PC-9 (cell line): ENCODE measurements around the gene NKAIN2.

Experiments
- EZH2 ChIP-seq: fragments of 200-600 bp; sonication (generic); IDR thresholded peaks from 2 replicates; pipeline ENCODE4 v1.8.0; 2017; ENCODE audit warnings: antibody characterized with exemption, low read depth
- TF ChIP-seq, protein P1 (sequence below): fragments of 200-600 bp; sonication (generic); conservative IDR thresholded peaks from 2 replicates; pipeline ENCODE4 v1.6.1; 2017; ENCODE audit warnings: mixed run types, antibody characterized with exemption, mild to moderate bottlenecking, moderate library complexity

DNA sequence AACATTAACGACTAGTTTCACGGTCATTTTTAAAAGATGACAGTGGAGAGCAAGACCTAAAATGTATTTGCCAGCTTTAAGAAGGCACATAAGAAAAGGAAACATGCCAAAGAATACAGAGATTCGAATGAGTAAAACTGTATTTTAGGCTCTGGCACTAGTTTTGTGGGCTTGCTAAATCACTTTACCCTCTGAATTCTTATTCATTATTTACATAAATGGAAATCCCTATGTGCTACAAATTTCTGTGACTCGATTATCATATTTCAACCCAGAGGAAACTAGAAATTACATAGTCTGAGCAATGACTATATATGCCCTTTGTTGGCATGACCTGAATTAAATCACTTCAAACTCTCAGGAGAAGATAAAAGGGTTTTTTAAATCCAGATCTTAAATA, 716.8 kb downstream of the NKAIN2 start:
- TF ChIP-seq, protein P1, sequence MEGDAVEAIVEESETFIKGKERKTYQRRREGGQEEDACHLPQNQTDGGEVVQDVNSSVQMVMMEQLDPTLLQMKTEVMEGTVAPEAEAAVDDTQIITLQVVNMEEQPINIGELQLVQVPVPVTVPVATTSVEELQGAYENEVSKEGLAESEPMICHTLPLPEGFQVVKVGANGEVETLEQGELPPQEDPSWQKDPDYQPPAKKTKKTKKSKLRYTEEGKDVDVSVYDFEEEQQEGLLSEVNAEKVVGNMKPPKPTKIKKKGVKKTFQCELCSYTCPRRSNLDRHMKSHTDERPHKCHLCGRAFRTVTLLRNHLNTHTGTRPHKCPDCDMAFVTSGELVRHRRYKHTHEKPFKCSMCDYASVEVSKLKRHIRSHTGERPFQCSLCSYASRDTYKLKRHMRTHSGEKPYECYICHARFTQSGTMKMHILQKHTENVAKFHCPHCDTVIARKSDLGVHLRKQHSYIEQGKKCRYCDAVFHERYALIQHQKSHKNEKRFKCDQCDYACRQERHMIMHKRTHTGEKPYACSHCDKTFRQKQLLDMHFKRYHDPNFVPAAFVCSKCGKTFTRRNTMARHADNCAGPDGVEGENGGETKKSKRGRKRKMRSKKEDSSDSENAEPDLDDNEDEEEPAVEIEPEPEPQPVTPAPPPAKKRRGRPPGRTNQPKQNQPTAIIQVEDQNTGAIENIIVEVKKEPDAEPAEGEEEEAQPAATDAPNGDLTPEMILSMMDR, result no peak
- TF ChIP-seq EZH2, result no peak
